Measurements from ENCODE around the gene DRD1.
"Not testable (repeated sequence)": the region's sequence is repeated elsewhere in the genome, so short reads cannot be mapped to it uniquely, and the experiment has no call there.

Gene DRD1

DNA sequence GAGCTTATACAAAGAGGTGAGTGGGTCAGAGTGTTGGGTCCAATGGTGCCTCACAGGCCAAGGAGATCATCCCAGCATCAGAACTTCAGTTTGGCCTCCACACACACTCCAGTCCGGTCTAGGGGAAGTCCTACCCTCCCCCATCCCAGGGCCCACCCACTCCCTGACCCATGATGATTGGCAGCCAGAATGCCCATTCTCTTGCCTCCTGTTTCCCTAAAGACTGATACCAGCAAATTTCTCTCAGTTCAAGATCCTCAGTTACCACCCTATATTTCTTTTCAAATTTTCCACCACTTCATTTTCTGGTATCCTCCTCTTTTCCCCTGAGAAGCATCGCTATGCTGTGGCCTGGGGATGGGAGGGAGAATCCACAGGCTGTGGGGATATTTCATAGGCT lies 21.9 kb downstream of the DRD1 start:
- no peak for DNase-seq

DNA sequence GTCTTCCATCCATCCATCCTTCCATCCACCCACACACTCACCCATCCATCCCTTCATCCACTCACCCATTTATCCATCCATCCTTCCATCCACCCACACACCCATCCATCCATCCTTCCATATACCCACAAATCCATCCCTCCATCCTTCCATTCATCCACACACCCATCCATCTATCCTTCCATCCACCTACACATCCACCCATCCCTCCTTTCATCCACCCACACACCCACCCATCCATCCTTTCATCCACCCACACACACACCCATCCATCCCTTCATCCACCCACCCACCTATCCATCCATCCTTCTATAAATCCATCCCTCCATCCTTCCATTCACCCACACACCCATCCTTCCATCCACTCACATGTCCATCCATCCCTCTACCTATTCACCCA lies 23.6 kb downstream of the DRD1 start:
- no peak for DNase-seq

DNA sequence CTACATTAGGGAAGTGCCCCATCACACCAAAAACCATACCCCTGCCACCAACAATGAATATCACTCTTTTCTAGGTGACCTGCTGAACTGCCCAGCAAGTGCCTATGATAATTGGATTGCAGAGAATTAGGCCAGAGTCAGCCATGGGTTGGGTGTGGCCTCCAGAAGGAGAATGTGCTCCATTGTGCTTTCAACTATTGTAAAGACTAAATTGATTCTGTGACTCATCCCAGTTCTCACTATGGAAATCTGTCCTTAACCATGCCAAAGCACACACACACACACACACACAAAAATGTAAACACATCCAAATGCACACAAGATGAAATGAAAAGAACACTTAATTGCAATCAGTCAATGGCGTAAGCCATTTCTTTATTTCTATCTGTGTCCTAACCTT lies 25.7 kb downstream of the DRD1 start:
- no peak for DNase-seq

DNA sequence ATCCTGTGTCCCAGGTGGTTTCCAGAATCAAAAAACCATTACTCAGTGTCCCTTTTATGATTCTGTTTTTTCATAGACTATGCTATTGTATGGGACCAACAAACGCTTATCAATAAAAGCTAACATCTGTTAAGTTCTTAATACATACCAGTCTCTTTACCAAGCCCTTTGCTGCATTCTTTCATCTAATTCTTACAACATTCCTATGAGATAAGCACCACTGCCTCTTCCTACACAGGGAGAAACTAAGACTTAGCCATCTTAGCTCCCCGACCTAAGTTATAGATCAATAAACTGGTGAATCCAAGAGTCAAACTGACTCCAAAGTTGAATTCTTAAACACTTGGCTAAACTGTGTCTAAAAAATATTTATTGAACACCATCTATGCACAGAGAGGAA lies 26.6 kb downstream of the DRD1 start:
- no peak for DNase-seq

- no peak for DNase-seq
Measured at GRCh38 chr5:175415303-175415702, 28.7 kb downstream of the DRD1 start.

GRCh38 chr5:175410926-175411325 lies 33.1 kb downstream of the DRD1 start:
- no peak for DNase-seq

- no peak for DNase-seq
Measured at GRCh38 chr5:175406300-175406699, 37.7 kb downstream of the DRD1 start.

DNA sequence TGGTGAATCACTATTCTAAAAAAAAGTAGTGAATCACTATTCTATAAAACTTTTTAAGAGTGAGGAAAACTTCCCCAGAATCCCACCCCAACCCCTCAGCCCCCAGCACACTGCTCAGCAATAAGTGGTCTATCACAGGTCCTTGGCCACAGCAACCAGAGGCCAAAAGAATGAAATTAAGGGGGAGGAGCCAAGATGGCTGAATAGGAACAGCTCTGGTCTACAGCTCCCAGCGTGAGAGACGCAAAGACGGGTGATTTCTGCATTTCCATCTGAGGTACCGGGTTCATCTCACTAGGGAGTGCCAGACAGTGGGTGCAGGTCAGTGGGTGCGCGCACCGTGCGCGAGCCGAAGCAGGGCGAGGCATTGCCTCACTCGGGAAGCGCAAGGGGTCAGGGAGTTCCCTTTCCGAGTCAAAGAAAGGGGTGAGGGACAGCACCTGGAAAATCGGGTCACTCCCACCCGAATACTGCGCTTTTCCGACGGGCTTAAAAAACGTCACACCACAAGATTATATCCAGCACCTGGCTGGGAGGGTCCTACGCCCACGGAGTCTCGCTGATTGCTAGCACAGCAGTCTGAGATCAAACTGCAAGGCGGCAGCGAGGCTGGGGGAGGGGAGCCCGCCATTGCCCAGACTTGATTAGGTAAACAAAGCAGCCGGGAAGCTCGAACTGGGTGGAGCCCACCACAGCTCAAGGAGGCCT lies 46.2 kb downstream of the DRD1 start:
- not testable (repeated sequence) for DNase-seq

DNA sequence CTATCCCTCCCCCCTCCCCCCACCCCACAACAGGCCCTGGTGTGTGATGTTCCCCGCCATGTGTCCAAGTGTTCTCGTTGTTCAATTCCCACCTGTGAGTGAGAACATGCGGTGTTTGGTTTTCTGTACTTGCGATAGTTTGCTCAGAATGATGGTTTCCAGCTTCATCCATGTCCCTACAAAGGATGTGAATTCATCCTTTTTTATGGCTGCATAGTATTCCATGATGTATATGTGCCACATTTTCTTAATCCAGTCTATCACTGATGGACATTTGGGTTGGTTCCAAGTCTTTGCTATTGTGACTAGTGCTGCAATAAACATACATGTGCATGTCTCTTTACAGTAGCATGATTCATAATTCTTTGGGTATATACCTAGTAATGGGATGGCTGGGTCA lies 48.6 kb downstream of the DRD1 start:
- not testable (repeated sequence) for DNase-seq

- DNase-seq, result no peak
Measured at GRCh38 chr5:175394601-175395000, 49.4 kb downstream of the DRD1 start.

DNA sequence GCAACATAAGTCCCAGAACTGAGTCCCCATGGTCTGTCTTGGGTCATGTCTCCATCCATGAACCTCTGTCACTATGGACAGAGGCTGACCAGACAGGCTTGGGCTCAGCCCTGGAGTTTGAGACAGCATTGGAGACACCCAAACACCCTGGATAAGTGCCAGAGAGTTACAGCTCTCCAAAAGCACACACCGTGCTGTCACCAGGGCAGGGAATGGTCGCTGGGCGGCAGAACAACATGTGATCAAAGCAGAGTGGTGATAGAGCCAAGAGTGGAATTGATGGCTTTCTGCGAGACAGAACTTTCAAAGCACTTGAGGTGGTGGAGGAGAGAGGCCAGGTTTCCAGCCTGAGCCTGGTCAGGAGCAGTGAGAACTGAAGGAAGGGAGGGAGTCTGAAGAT lies 50.1 kb downstream of the DRD1 start:
- DNase-seq, result no peak

- no peak for DNase-seq
Measured at GRCh38 chr5:175392236-175392635, 51.7 kb downstream of the DRD1 start.

DNA sequence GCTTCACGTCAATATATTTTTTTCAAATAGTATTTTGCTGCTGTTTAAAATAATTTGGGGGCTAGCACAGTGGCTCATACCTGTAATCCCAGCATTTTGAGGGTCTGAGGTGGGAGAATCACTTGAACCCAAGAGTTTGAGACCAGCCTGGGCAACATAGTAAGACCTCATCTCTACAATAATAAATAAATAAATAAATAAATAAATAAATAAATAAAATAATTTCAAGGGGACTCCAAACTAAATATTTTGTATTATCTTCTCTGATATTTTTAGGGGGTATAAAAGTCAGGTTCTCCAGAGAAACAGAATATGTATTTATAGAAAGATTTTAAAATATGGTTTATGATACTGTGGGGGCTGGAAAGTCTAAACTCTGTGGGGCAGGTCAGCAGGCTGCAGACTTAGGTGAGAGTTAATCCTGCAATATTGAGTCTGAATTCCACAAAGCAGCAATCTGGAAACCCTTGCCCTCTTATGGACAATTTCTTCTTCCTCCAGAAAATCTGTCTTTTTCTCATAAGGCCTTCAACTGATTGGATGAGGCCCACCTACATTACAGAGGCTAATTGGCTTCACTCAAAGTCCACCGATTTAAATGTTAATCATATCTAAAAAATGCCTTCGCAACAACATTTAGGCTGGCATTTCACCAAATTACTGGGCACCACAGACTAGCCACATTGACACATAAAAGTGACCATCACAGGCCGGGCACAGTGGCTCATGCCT lies 53.5 kb downstream of the DRD1 start:
- no peak for DNase-seq

Measured in NCI-H1048 (cell line).